8988T (cell line): ENCODE data around the gene EREG.
"Not testable (repeated sequence)": the region's sequence is repeated elsewhere in the genome, so short reads cannot be mapped to it uniquely, and the experiment has no call there.

Source experiments
- DNase-seq: peaks from one replicate; pipeline ENCODE4 v3.0.0; 2011

EREG gene, protein sequence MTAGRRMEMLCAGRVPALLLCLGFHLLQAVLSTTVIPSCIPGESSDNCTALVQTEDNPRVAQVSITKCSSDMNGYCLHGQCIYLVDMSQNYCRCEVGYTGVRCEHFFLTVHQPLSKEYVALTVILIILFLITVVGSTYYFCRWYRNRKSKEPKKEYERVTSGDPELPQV

DNA sequence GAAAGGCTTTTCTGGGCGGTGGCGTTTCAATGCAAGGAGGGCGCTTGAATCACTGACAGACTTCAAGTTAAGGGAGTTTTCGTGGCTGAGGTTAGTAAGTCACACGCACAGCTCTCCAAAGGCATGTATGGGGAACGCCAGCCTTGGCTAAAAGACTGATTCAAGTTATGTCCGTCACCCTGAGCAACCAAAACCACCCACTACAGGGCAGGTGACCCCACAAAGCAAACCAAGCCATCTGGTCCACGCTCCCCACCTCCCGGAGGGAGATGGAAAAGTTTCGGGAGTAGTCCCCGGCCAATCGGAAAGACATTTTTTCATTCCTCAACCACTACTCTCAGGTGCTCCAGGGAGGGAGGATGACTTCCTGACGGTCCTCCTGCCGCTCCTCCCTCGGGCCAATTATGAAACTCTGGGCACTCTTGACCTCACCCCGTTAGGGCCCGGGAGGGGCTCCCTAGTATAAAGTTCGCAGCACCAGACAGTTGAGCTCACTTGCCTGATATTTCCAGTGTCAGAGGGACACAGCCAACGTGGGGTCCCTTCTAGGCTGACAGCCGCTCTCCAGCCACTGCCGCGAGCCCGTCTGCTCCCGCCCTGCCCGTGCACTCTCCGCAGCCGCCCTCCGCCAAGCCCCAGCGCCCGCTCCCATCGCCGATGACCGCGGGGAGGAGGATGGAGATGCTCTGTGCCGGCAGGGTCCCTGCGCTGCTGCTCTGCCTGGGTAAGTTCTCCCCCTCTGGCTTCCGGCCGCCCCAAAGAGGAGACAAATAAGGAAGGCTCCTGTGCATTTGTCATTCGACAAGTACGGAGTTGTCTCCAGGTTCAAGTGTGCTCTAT, at the start of gene EREG:
EREG (plus strand) TSS at position 494 of the 840 bp plus-strand sequence; CDS start at position 658, 164 bp downstream.
- peak; percentile 9 for DNase-seq

DNA sequence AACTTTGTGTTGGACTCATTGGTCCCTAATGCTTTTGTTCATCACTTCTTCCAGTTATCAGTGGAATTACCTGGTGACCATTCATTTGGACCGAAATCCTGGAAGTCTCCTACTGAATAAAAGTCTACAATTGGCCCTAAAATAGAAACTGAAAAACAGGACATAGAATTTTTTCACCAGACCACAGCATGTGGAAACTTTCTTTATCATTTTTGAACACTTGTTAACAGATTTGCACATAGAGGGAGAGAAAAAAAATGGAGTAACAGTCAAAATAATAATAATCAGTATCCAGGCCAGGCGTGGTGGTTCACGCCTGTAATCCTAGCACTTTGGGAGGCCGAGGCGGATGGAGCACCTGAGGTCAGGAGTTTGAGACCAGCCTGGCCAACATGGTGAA, 49.6 kb upstream of the EREG start:
- DNase-seq: no peak

DNA sequence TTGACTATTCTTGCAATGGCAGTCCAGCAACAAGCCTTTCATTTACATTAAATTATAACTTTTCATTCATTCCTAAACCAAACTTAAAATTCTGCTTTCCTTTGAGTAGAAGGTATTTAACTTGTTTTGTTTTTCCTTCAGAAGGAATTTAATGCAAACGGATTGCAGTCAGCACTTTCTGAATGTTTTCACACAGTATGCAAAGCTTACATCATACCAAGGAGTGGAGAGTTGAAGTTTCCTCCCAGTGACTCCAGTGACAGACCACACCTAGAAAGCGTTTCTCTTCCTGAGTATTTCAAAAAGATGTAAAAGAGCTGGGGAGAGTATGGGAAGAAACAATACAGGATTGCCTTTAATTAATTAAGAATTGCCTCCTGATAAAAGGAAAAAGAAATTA, 48.5 kb upstream of the EREG start:
- DNase-seq: no peak

DNA sequence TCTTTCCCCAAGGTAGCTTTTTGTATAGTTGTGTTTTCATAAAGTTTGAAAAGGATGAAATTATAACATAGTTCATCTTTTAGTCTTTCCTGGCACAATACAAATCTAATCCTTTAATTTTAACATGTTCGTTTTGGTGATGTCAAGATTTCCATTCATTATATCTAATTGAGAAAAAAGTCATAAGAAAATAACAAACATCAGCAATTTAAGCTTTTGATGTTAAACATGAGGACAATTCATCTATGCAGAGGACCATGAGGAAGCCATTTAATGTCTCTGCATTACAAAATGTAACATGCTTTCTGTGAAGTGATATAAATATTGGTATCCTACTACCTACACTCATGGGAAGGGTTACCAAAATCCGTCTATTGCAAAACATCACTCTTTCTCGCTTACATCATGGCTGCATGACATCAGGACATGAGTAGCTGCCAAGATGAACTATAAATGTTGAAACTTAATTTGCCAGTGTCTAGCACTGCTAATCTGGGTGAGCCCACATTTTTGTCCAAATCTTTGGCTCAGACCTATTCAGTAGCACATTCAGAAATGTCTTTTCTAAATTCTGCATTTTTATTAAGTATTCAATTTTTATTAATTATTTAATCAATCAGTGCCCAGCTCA, 47.2 kb upstream of the EREG start:
- no peak for DNase-seq

DNA sequence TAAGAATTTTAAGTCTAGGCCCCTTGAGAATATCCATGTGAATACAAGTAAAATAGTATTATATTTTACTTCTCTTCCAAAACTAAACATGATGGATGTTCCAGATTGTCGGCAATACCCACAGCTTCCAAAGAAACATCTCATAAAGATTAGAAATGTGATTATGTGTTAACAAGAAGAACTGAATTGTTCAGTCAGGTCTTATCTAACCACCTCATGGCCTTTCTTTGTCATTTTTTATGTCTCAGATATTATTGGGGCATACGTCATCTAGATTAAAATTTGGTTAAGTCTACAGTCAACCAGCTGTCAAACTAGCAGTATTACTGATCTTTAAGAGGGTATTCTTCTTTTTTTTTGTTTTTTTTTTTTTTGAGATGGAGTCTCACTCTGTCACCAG, 46.7 kb upstream of the EREG start:
- no peak for DNase-seq

DNA sequence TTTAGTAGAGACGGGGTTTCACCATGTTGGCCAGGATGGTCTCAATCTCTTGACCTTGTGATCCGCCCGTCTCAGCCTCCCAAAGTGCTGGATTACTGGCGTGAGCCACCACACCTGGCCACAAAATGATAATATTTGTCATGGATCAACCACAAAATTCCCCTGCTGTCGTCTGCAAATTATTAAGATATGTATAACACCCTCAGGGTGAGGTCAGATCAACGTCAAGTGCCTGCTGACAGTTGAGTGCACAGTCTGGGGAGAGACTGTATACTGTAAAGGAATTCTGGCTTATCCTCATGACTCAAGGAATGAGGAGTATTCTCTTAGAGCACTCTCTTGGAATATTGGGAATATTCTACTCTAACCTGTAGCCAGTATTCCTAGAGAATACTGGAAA, 45.5 kb upstream of the EREG start:
- DNase-seq: no peak

DNA sequence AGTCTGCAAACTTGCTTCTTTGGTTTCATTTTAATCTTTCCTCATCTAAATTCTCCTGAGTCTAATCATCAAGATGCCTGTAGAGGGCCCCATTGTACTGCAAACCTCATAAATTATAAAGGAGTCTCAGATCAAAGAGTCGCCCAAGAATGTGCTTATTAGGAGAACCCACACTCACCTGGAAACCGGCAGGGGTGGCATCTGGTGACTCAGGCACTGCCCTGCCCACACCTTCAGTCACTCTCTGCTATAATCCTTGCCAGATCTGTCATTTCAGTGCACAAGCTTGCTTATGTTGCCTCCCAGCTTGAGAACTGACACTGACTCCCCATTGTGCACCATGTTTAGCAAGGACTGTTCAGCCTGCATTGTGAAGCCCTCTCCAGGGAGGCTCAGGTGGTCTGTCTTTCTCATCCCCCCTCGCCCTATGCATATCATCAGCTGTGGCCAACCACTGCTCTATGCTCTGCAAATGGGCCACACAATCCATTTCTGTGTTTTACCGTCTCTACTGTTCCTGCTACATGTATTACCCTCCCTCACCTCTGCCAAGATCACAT, 44.3 kb upstream of the EREG start:
- no peak for DNase-seq

DNA sequence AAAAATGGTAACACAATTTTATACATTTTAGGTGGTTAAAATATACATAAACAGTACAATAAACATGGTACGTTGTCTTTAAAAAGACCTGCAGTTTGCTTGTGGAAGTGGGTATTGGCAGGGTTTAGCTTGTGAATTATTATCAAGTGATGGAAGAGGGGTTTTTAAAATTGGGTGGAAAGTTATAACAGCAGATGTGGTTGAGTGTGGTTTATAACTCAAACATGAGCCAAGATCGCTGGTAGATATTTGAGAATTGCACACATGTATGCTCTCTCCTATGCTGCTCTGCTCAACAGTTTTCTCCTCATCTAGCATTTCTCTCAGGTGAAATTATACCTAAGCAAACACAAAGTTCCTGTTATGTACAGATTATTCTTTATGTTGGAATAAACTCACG, 42.6 kb upstream of the EREG start:
- DNase-seq: no peak

DNA sequence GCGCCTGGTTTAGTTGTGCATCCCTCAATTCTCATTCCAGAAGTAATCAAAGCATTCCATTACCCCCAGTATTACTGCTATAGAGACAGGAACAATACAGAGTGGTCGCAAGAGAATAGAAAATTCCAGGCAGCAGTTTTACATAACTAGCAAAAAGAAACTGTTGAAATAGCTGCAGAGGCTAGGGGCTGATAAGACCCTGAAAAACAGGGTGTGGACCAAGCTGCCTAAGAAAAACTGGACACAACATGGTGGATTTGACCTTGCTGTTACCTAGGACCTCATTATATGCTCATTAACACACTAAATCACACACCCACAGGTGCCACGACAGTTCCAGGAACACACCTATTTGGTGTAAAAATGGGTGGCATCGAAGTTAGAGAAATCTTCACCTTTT, 41.3 kb upstream of the EREG start:
- DNase-seq: no peak

DNA sequence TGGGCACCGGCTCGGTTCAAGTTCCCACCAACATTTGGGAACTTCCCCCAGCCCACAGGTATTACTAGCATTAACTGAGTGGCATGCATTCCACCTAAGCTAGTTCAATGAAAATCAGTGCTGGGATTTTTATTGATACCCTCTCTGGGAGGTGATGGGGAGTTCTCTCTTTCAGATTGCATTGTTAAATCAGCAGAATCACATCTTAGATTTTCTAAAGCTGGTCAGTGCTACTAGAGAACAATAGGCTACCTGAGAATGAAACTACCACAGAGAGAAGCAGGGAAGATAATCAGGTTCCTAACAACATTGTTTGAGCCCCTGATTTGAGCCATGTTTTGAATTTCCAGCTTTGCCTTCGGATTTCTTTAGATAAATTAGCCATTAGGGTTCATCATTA, 40.7 kb upstream of the EREG start:
- DNase-seq: no peak

DNA sequence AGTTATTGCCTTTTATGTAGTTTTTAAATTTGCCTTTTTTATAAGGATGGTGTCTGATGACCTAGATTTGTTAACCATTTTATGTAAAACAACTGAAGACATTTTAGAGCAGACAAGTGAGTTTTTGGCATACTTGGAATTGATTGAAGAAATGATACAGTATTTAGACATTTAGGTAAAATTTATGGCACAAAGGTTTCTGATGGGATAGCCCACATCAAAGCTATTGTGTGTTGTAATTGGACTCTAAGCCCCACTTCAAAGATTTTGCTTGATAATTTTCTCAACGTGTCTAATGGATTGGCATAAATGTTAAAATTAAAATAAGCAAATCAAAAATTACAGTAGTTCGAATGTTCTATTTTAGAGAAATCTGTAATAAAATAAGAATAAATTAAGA, 39.1 kb upstream of the EREG start:
- DNase-seq: no peak

DNA sequence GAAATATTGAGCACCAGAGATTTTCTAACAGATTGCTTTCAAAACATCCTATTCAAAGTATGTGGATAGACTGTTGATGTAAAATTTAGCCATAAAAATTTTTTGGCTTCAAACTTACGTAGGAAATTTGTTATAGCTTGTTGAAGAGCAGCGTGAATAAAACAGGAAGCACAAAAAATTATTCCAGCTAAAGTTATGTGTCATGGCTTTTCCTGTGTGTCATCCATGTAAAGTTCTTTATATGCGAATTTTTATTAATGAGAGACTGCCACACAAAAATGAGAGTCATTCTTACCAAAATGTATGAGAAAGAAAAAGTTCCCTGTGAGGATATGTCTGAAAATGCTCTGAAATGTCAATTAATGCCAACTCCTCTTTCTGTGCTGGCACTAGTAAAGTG, 37.2 kb upstream of the EREG start:
- DNase-seq: no peak

DNA sequence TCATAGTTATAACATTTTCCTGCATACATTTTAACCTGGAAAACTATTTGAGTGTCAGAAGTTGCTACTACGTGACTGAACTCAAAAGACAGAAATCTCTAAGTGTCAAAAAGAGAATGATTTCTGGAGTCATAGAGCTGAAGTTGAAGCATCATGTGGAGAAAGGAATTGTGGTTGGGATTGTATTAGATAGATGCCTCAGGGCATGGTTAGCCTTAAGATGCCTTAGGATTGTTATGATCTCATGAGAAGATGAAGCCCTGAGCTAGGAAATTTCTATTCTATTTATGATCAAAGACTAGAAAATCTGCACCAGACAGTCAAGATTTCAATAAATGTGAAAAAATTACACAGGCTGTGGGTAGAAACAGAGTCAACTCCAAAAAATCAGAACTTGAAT, 36.4 kb upstream of the EREG start:
- DNase-seq: no peak

DNA sequence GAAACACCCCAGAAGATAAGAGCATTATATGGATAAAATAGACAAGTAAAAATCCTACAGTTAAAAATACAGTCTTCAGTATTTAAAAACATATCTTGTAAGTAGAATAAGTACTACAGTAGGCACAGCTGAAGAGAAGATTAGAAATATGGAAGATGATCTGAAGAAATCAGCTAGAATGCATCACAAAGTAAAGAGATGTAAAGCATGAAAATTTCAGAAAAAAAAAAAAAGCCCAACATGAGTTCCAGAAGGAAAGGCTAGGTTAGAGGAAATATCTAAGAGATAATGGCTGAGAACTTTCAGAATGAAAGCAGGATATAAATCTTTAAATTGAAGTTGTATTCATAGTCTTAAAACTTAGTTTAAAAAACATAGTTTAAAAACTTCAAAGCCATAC, 35.6 kb upstream of the EREG start:
- no peak for DNase-seq

DNA sequence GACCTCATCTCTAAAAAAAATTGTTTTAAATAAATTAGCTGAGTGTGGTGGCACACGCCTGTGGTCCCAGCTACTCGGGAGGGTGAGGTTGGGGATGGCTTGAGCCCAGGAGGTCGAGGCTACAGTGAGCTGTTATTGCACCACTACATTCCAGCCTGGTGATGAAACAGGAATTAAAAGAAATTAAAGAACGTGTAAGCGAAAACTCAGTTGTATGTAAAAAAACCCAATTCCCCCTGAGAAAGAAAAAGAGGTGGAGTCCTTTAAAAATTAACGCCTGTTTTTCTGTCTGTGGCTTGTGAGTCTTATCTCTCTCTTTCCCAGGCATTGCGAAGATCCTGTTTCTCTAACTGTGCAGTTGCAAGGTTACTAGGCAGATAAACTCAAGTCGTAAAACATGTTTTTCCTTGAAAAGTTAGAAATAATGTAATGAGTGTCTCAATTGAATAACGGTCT, 34.6 kb upstream of the EREG start:
- no peak for DNase-seq

DNA sequence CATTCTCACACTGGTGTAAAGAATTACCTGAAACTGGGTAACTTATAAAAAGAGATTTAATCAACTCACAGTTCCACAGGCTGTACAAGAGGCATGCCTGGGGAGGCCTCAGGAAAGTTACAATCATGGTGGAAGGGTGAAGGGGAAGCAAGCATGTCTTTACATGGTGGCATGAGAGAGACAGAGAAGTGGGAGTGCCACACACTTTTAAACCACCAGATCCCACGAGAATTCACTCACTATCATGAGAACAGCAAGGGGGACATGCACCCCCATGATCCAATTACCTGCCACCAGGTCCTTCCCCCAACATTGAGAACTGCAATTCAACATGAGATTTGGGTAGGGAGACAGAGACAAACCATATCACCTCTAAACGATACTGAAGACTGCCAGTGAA, 33.7 kb upstream of the EREG start:
- DNase-seq: no peak

DNA sequence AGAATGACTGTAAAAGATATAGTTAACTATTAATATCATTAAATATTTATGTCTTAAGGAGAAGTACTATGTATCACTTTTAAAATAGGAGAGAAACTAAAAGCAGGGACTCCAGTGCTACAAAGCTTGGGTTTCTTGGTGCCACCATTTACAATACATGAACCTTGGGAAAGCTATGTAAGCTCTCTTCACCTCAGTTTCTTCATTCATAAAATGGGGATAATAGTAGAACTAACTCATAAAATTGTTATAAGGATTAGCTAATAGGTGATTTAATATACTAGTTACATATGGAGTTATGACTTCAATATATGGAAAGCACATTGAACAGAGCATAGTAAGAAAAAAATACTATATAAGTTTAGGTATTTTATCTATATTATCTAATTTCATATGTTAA, 33.0 kb upstream of the EREG start:
- DNase-seq: no peak

DNA sequence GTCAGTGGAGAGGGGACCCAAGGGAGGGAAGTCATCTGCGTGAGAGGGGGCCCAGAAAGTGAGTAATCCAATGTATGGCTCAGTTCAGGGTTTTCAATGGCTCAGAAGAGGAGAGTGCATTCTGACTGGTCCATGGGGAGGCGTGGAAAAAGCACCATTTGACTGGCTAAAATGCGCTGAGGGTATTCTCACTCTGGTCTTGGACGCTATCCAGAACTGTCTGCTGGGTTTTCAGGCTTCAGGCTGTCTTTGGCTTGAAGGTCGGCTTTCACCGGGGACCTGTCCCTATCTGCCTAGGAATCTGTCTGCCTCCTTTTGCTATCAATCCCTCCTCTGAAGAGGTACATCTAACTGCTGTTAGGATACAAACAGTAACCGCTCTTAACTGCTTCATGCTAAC, 30.3 kb upstream of the EREG start:
- no peak for DNase-seq

DNA sequence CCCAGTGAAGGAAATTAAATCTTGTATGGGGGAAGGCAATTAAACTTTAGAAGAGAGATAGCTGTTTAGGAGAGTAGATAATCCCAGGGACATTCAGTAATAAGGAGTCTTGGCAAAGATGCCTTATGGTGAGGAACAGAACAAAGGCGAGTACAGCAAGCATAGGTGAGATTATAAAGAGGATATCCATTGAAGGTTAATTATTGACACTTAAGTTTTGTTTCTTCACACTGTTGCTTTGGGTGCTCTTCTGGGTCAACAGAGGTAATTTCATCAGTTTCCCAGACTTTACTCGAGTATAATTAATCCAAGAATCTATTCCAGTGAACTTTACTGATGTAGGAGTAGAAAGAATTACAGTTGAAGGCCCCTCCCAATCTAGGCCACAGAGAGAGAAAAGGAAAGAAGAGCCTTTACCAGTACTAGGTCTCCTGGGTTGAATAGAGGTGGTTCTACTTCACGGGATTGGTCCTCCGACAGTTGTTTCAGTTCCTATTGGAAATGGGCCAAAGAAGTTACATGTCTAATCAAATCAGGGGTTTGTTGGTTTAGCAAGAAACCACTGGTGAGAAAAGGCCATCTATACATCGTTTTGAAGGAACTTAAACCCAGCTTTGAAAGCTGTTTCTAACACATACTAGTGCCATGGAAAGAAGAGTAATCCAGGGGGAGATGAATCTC, 29.5 kb upstream of the EREG start:
- no peak for DNase-seq

DNA sequence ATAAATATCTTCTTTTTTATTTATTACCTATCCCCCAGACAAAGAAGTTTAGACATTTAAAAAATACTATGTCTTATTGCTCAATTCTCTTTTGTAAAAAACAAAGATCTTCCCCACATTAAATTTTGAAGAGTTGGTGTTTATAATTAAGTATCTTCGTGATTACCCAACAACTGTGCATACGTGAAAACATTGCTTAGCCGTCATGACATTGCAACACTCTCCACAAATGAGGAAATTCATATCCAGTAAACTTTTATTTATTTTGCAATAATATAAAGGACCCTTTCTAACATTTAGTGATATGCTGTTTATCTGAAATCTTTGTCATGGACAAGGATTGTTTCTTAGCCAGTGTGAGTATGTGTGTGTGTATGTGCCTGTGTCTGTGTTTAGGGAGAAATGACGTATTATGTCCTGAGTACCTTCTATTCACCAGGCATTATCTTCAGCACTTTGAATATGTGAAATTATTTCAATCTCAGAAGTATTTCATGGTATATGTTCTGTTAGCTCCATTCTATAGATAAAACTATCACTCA, 26.1 kb upstream of the EREG start:
- DNase-seq: no peak

DNA sequence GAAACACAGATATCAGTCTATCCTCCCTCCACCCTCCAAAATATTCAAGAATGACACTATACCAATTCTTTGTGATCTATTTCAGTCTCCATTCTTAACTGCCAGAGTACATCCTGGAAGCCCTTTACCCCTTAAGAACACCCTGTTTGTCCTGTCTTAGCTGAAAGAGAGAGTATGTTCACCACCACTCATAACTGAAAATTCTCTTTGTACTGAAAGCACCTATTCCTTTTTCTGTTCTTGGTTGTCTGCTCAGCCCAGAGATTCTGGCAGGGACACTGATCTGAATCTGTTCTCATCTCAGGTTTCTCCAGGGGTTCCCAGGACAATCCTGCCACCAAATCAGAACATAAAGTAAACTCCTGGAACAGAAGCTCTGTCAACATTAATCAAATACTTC, 25.4 kb upstream of the EREG start:
- DNase-seq: no peak

DNA sequence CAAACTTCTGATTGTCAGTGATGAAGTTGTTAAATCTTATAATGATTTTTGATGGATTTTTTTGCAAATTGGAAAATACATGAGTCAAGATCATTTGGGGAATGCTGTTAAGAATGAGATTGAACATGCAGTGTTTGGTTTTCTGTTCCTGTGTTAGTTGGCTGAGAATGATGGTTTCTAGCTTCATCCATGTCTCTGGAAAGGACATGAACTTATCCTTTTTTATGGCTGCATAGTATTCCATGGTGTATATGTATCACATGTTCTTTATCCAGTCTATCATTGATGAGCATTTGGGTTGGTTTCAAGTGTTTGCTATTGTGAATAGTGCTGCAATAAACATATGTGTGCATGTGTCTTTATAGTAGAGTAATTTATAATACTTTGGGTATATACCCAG, 24.5 kb upstream of the EREG start:
- DNase-seq: not testable (repeated sequence)

DNA sequence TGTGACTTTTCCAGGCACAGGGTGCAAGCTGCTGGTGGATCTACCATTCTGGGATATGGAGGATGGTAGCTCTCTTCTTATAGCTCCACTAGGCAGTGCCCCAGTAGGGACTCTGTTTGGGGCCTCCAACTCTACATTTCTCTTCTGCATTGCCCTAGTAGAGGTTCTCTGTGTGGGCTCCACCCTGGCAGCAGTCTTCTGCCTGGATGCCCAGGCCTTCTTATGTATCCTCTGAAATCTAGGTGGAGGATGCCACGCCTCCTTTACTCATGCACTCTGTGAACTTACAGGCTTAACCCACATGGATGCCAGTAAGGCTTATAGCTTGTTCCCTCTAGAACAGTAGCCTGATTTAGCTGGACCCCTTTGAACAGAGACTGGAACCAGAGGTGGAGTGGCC, 20.9 kb upstream of the EREG start:
- no peak for DNase-seq
